C4-2B (cell line): ENCODE measurements around the gene REPS2.

ENCODE experiments used
- ZFX ChIP-seq: fragments of 450-650 bp; IDR thresholded peaks from 2 replicates; pipeline ENCODE4 v1.6.1; 2017
- TF ChIP-seq, protein P1 (sequence below): fragments of 450-650 bp; conservative IDR thresholded peaks from 2 replicates; pipeline ENCODE4 v1.5.1; 2017; ENCODE audit warnings: mild to moderate bottlenecking

DNA sequence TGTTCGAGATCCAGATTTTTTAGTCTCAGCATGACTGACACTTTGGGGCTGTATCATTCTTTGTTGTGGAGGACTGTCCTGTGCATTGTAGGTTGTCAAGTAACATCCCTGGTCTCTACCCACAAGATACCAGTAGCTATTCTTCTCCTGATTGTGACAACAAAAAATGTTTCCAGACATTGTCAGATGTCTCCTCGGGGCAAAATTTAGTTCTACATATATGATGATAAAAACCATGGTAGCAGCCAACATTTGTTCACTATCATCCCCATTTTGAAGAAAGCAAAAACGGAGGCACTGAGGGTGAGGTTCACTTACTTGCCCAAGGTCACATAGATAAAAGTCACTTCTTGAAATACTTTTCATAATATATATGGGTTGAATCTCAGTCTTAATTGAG, 11.3 kb downstream of the REPS2 start:
- TF ChIP-seq, protein P1, sequence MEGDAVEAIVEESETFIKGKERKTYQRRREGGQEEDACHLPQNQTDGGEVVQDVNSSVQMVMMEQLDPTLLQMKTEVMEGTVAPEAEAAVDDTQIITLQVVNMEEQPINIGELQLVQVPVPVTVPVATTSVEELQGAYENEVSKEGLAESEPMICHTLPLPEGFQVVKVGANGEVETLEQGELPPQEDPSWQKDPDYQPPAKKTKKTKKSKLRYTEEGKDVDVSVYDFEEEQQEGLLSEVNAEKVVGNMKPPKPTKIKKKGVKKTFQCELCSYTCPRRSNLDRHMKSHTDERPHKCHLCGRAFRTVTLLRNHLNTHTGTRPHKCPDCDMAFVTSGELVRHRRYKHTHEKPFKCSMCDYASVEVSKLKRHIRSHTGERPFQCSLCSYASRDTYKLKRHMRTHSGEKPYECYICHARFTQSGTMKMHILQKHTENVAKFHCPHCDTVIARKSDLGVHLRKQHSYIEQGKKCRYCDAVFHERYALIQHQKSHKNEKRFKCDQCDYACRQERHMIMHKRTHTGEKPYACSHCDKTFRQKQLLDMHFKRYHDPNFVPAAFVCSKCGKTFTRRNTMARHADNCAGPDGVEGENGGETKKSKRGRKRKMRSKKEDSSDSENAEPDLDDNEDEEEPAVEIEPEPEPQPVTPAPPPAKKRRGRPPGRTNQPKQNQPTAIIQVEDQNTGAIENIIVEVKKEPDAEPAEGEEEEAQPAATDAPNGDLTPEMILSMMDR, result no peak
- no peak for TF ChIP-seq ZFX
